SU-DHL-6 (cell line): Measurements from ENCODE around the gene ROBO2.

Experiments
- H2AFZ ChIP-seq: fragments of 200-600 bp; sonication (generic); 2 replicates; pipeline ENCODE4 v1.6.1; 2014; ENCODE audit warnings: low read depth, mild to moderate bottlenecking, moderate library complexity, mixed read lengths, antibody characterized with exemption, low read length; ENCODE audit not compliant: severe bottlenecking
- H3F3A ChIP-seq: fragments of 200-600 bp; shearing (Covaris generic); 2 replicates; pipeline ENCODE4 v1.6.0; 2016; ENCODE audit warnings: antibody characterized with exemption, mild to moderate bottlenecking; ENCODE audit not compliant: insufficient read depth
- H3K27ac ChIP-seq: fragments of 200-600 bp; sonication (generic); 2 replicates; pipeline ENCODE4 v1.5.1; 2016; ENCODE audit warnings: low read depth, mild to moderate bottlenecking, low read length, moderate library complexity, mixed read lengths
- H3K27me3 ChIP-seq: fragments of 200-600 bp; sonication (generic), shearing (Covaris generic); 2 replicates; pipeline ENCODE4 v1.6.0; 2014; ENCODE audit warnings: mild to moderate bottlenecking, low read length
- H3K36me3 ChIP-seq: fragments of 200-600 bp; sonication (generic); 2 replicates; pipeline ENCODE4 v1.6.1; 2014; ENCODE audit warnings: mild to moderate bottlenecking, low read length, mixed read lengths
- H3K4me2 ChIP-seq: fragments of 300-600, 200-600 bp; shearing (Covaris generic), sonication (generic); 2 replicates; pipeline ENCODE4 v1.6.0; 2014; ENCODE audit warnings: low read length, low read depth, mild to moderate bottlenecking; ENCODE audit not compliant: poor library complexity, severe bottlenecking
- H3K4me3 ChIP-seq: fragments of 200-600 bp; sonication (generic); 2 replicates; pipeline ENCODE4 v1.5.1; 2014; ENCODE audit warnings: antibody characterized with exemption, low read length, mild to moderate bottlenecking, mixed read lengths; ENCODE audit not compliant: insufficient read depth, poor library complexity, severe bottlenecking
- H3K79me2 ChIP-seq: fragments of 200-600 bp; sonication (generic); 2 replicates; pipeline ENCODE4 v1.6.1; 2014; ENCODE audit warnings: mild to moderate bottlenecking, low read length, moderate library complexity; ENCODE audit not compliant: insufficient read depth
- H3K9ac ChIP-seq: fragments of 200-600 bp; sonication (generic); 2 replicates; pipeline ENCODE4 v1.7.0; 2014; ENCODE audit warnings: mild to moderate bottlenecking, low read length
- H3K9me2 ChIP-seq: fragments of 200-600 bp; sonication (generic); replicated peaks from 2 replicates; pipeline ENCODE4 v1.6.1; 2014; ENCODE audit warnings: low read length; ENCODE audit not compliant: insufficient read depth
- H3K9me3 ChIP-seq: fragments of 200-600 bp; sonication (generic); 2 replicates; pipeline ENCODE4 v1.6.1; 2014; ENCODE audit warnings: low read length, mixed read lengths; ENCODE audit not compliant: insufficient read depth
- H4K20me1 ChIP-seq: fragments of 200-600 bp; sonication (generic); 2 replicates; pipeline ENCODE4 v1.6.1; 2014; ENCODE audit warnings: low read depth, mild to moderate bottlenecking, antibody characterized with exemption, low read length, moderate library complexity, mixed read lengths
- CTCF ChIP-seq: fragments of 200-600 bp; sonication (generic); IDR thresholded peaks from one replicate; pipeline ENCODE4 v1.5.1; 2017; ENCODE audit warnings: antibody characterized with exemption, mild to moderate bottlenecking, low read length, moderate library complexity; ENCODE audit not compliant: insufficient read depth, poor library complexity, severe bottlenecking
- EZH2phosphoT487 ChIP-seq: fragments of 200-600 bp; sonication (generic), shearing (Covaris generic); conservative IDR thresholded peaks from 2 replicates; pipeline ENCODE4 v1.6.1; 2018; ENCODE audit warnings: mild to moderate bottlenecking, antibody characterized with exemption, low read length, moderate library complexity, mixed read lengths

The ROBO2 gene

GRCh38 chr3:77051591-77051990 is 11.7 kb downstream of the ROBO2 start:
- no peak for TF ChIP-seq CTCF
- no peak for TF ChIP-seq EZH2phosphoT487
- no peaks in the 10 kb centered on the region for H3K9me3 ChIP-seq
- H3K27ac ChIP-seq = no peak overlapping the region
- no peaks in the 10 kb centered on the region for H3K79me2 ChIP-seq
- H3K9ac ChIP-seq = no peak overlapping the region
- no peaks in the 10 kb centered on the region for H3K36me3 ChIP-seq
- no peak overlapping the region for H2AFZ ChIP-seq
- H3K4me2 ChIP-seq = no peak overlapping the region
- H3K4me3 ChIP-seq = no peak overlapping the region
- H3F3A ChIP-seq = no peaks in the 10 kb centered on the region
- H3K9me2 ChIP-seq = no peaks in the 10 kb centered on the region
- H3K27me3 ChIP-seq = no peaks in the 10 kb centered on the region
- H4K20me1 ChIP-seq = no peaks in the 10 kb centered on the region

GRCh38 chr3:77052051-77052501 is 12.2 kb downstream of the ROBO2 start:
- Histone ChIP-seq H3K9me3 (no peaks in the 10 kb centered on the region), H3K36me3 (no peaks in the 10 kb centered on the region), H3K79me2 (no peaks in the 10 kb centered on the region), H2AFZ (peak overlapping the region; percentile 6), H3K4me2 (no peak overlapping the region), H3K9me2 (no peaks in the 10 kb centered on the region), H3F3A (no peaks in the 10 kb centered on the region), H3K27ac (no peak overlapping the region), H4K20me1 (no peaks in the 10 kb centered on the region), H3K4me3 (no peak overlapping the region), H3K9ac (no peak overlapping the region), H3K27me3 (no peaks in the 10 kb centered on the region)
- TF ChIP-seq EZH2phosphoT487 (no peak), CTCF (no peak)

- no peaks in the 10 kb centered on the region for H3K27me3 ChIP-seq
- no peak for TF ChIP-seq EZH2phosphoT487
- TF ChIP-seq CTCF = no peak
Measured at GRCh38 chr3:77052733-77053670, 13.1 kb downstream of the ROBO2 start.

More at GRCh38 chr3:77052733-77053670, 13.1 kb downstream of the ROBO2 start:
- H3K9ac ChIP-seq = no peak overlapping the region
- no peaks in the 10 kb centered on the region for H3K9me2 ChIP-seq
- H3F3A ChIP-seq = no peaks in the 10 kb centered on the region
- H3K36me3 ChIP-seq = no peaks in the 10 kb centered on the region
- H2AFZ ChIP-seq = peak overlapping the region; percentile 6
- no peak overlapping the region for H3K4me2 ChIP-seq
- H3K4me3 ChIP-seq = no peak overlapping the region
- H4K20me1 ChIP-seq = no peaks in the 10 kb centered on the region
- no peaks in the 10 kb centered on the region for H3K9me3 ChIP-seq
- no peaks in the 10 kb centered on the region for H3K79me2 ChIP-seq
- no peak overlapping the region for H3K27ac ChIP-seq
